GM12878 (cell line): ENCODE results near the gene HTR3A. TPM values are rescaled to one million over a fixed set of nuclear protein-coding genes. Genes with fewer than 3 reads are reported as not detected.

ENCODE experiments used
- ATAC-seq: fragments of 200-7000 bp; cut with Tn5 transposase; 3 replicates; pipeline ENCODE4 v1.9.1; 2020; ENCODE audit warnings: mild to moderate bottlenecking, moderate library complexity
- BruUV-seq: library from RNA; stranded (reverse); fragments of 400-500 nt; replicated peaks from 2 replicates; lab custom pipeline; 2021; lab: Mats Ljungman, UMichigan
- CTCF ChIA-PET: fragments of 300-600 bp; sonication (Branson Sonifier 250); formaldehyde crosslinking; extraction: SDS; loops from one replicate; lab custom pipeline; 2021; ENCODE audit warnings: inconsistent platforms; lab: Yijun Ruan, JAX
- POLR2A ChIA-PET: fragments of 350-600 bp; formaldehyde crosslinking; extraction: SDS; loops from one replicate; lab custom pipeline; 2021; ENCODE audit warnings: inconsistent platforms; lab: Charles Lee
- RAD21 ChIA-PET: fragments of 300-600 bp; sonication (Branson Sonifier 250); formaldehyde crosslinking; loops from one replicate; lab custom pipeline; 2023; ENCODE audit warnings: antibody characterized with exemption; ENCODE audit not compliant: unreplicated experiment; lab: Charles Lee
- SMC1A ChIA-PET: fragments of 300-600 bp; sonication (Branson Sonifier 250); formaldehyde crosslinking; loops from one replicate; lab custom pipeline; 2023; ENCODE audit not compliant: unreplicated experiment, uncharacterized antibody; lab: Charles Lee
- DNase-seq: peaks from one replicate; pipeline ENCODE4 v3.0.0-alpha.2; 2011; ENCODE audit warnings: low read depth, low spot score
- FAIRE-seq: peaks from 3 replicates; lab custom pipeline; 2011; peaks lifted over from hg19 to GRCh38; lab: Jason Lieb, UNC
- H2AFZ ChIP-seq: 2 replicates; pipeline ENCODE4 v1.6.0; 2011; ENCODE audit warnings: low read depth, low read length, control low read depth; ENCODE audit not compliant: control insufficient read depth
- H3K27ac ChIP-seq: 2 replicates; pipeline ENCODE4 v1.5.1; 2011; ENCODE audit warnings: control low read depth; ENCODE audit not compliant: control insufficient read depth, insufficient read depth
- H3K27me3 ChIP-seq, 2 experiments: replicated peaks in 1 of 2; 2 replicates each; pipeline versions ENCODE4 v1.6.0 to v1.6.1; 2011; ENCODE audit warnings: low read length in 1 of 2; ENCODE audit not compliant: control insufficient read depth in 2 of 2, insufficient read depth in 2 of 2
- H3K36me3 ChIP-seq, 2 experiments: 2 replicates each; pipeline ENCODE4 v1.5.1; 2011; ENCODE audit warnings: low read length in 1 of 2; ENCODE audit not compliant: control insufficient read depth in 2 of 2, insufficient read depth in 2 of 2
- H3K4me1 ChIP-seq: 2 replicates; pipeline ENCODE4 v1.6.1; 2011; ENCODE audit warnings: mild to moderate bottlenecking, low read length, moderate library complexity, mixed read lengths; ENCODE audit not compliant: control insufficient read depth, insufficient read depth
- H3K4me2 ChIP-seq: 2 replicates; pipeline ENCODE4 v1.6.0; 2011; ENCODE audit warnings: control low read depth; ENCODE audit not compliant: control insufficient read depth, insufficient read depth
- H3K4me3 ChIP-seq: fragments of 200-600 bp; sonication (generic); 2 replicates; pipeline ENCODE4 v1.5.1; 2016
- H3K79me2 ChIP-seq: 2 replicates; pipeline ENCODE4 v1.6.0; 2011; ENCODE audit warnings: low read length; ENCODE audit not compliant: control insufficient read depth, insufficient read depth
- H3K9ac ChIP-seq: 2 replicates; pipeline ENCODE4 v1.8.0; 2011; ENCODE audit warnings: low read length, control low read depth, mixed read lengths; ENCODE audit not compliant: control insufficient read depth, insufficient read depth
- H3K9me3 ChIP-seq: replicated peaks from 3 replicates; pipeline ENCODE4 v1.5.1; 2011; ENCODE audit warnings: mild to moderate bottlenecking, low read length; ENCODE audit not compliant: control insufficient read depth, insufficient read depth
- H4K20me1 ChIP-seq: 2 replicates; pipeline ENCODE4 v1.6.0; 2011; ENCODE audit not compliant: control insufficient read depth, insufficient read depth
- CBX3 ChIP-seq: fragments of 200-600 bp; sonication (generic); IDR thresholded peaks from 2 replicates; pipeline ENCODE4 v1.6.1; 2016; ENCODE audit warnings: low read depth, borderline replicate concordance
- CHD4 ChIP-seq: fragments of 200-600 bp; sonication (generic); IDR thresholded peaks from 2 replicates; pipeline ENCODE4 v1.6.1; 2016; ENCODE audit warnings: mild to moderate bottlenecking
- CREB1 ChIP-seq: IDR thresholded peaks from 2 replicates; pipeline ENCODE4 v1.6.1; 2012; ENCODE audit warnings: low read depth, mild to moderate bottlenecking, inconsistent platforms
- EZH2 ChIP-seq: IDR thresholded peaks from 2 replicates; pipeline ENCODE4 v1.6.1; 2012; ENCODE audit warnings: low read depth, mild to moderate bottlenecking, control low read depth, inconsistent platforms, low read length, borderline replicate concordance; ENCODE audit not compliant: control insufficient read depth
- HDAC6 ChIP-seq: fragments of 200-600 bp; sonication (generic); IDR thresholded peaks from one replicate; pipeline ENCODE4 v1.8.0; 2017; ENCODE audit warnings: antibody characterized with exemption; ENCODE audit not compliant: unreplicated experiment
- IRF4 ChIP-seq: IDR thresholded peaks from 2 replicates; pipeline ENCODE4 v1.6.1; 2011; ENCODE audit warnings: low read depth, low read length
- MTA3 ChIP-seq: IDR thresholded peaks from 2 replicates; pipeline ENCODE4 v1.6.1; 2012; ENCODE audit warnings: low read length, inconsistent platforms, borderline replicate concordance
- NR2C1 ChIP-seq: fragments of 450-650 bp; IDR thresholded peaks from 2 replicates; pipeline ENCODE4 v1.6.1; 2017; ENCODE audit warnings: antibody characterized with exemption, mild to moderate bottlenecking, moderate library complexity
- NR2F1 ChIP-seq: fragments of 450-650 bp; conservative IDR thresholded peaks from 2 replicates; pipeline ENCODE4 v1.6.1; 2017; ENCODE audit warnings: mild to moderate bottlenecking
- PAX8 ChIP-seq: fragments of 450-650 bp; IDR thresholded peaks from 2 replicates; pipeline ENCODE4 v1.6.1; 2017; ENCODE audit warnings: mild to moderate bottlenecking, moderate library complexity
- SUPT20H ChIP-seq: IDR thresholded peaks from 2 replicates; pipeline ENCODE4 v1.6.1; 2011; ENCODE audit warnings: low read depth, mild to moderate bottlenecking, low read length, moderate library complexity, borderline replicate concordance; ENCODE audit not compliant: control insufficient read depth
- SUZ12 ChIP-seq: fragments of 200-600 bp; sonication (generic); IDR thresholded peaks from one replicate; pipeline ENCODE4 v1.6.1; 2018; ENCODE audit warnings: antibody characterized with exemption, mild to moderate bottlenecking; ENCODE audit not compliant: unreplicated experiment
- TCF12 ChIP-seq: IDR thresholded peaks from 2 replicates; pipeline ENCODE4 v1.6.1; 2011; ENCODE audit warnings: low read depth, mild to moderate bottlenecking, low read length
- WGBS: methylation state at CpG from one replicate; pipeline ENCODE4 v1.1.6; 2016; ENCODE audit warnings: low lambda C conversion rate; ENCODE audit not compliant: insufficient replicate concordance, insufficient coverage; ENCODE audit errors: missing lambda C conversion rate; 5-methylcytosine and 5-hydroxymethylcytosine counted together
- in situ Hi-C: fragments of 300-500 bp; cut with MboI; formaldehyde crosslinking; loops from 9 replicates; pipeline ENCODE4 v1.14.3; 2018; ENCODE audit warnings: mixed read lengths
- intact Hi-C: fragments of 100-400 bp; cut with micrococcal nuclease; formaldehyde crosslinking; loops from one replicate; pipeline ENCODE4 v1.14.2; 2022; ENCODE audit not compliant: unreplicated experiment
- polyA plus RNA-seq, 11 experiments: library from polyadenylated mRNA; depleted of rRNA in 4 of 11; unstranded in 6 of 11; stranded (reverse) in 5 of 11; fragments of >200 nt; fragmentation: Nextera tagmentation in 4 of 11; fragmentation: Illumina TruSeq in 1 of 11; extraction: Ambion mirVana in 4 of 11; extraction: Trizol in 1 of 11; gene quantifications; 1 replicate in 1 of 11; 2 replicates in 10 of 11; pipeline versions ENCODE4 v1.2.1 to v1.2.3, GENCODE V29; 2011 to 2016; ENCODE audit warnings: inconsistent platforms in 2 of 11, missing spikeins in 2 of 11, low read depth in 1 of 11
- total RNA-seq, 4 experiments: library from RNA; depleted of rRNA in 3 of 4; stranded (reverse); fragments of >200 nt in 3 of 4; fragmentation: Illumina TruSeq in 1 of 4; extraction: Trizol in 1 of 4; gene quantifications; 2 replicates each; pipeline versions ENCODE4 v1.2.1 to v1.2.3, GENCODE V29; 2013 to 2021
- TF ChIP-seq, protein P1 (sequence below): fragments of 150-350 bp; IDR thresholded peaks from 2 replicates; pipeline ENCODE4 v1.6.1; 2016; ENCODE audit warnings: low read depth, low read length
- TF ChIP-seq, protein P2 (sequence below): IDR thresholded peaks from 2 replicates; pipeline ENCODE4 v1.6.1; 2012; ENCODE audit warnings: low read depth, low read length, improper control_type of control experiment
- TF ChIP-seq, protein P3 (sequence below): IDR thresholded peaks from 2 replicates; pipeline ENCODE4 v1.6.1; 2012; ENCODE audit warnings: low read depth, low read length, improper control_type of control experiment
- TF ChIP-seq, protein P4 (sequence below): fragments of 450-650 bp; IDR thresholded peaks from 2 replicates; pipeline ENCODE4 v1.6.1; 2016; ENCODE audit warnings: mild to moderate bottlenecking, moderate library complexity, borderline replicate concordance

HTR3A gene
- total and polyA plus RNA-seq, 10 of the 15 experiments (the other 5 are each of a cell fraction or from before 2014, with no cell fraction given), result not detected

DNA sequence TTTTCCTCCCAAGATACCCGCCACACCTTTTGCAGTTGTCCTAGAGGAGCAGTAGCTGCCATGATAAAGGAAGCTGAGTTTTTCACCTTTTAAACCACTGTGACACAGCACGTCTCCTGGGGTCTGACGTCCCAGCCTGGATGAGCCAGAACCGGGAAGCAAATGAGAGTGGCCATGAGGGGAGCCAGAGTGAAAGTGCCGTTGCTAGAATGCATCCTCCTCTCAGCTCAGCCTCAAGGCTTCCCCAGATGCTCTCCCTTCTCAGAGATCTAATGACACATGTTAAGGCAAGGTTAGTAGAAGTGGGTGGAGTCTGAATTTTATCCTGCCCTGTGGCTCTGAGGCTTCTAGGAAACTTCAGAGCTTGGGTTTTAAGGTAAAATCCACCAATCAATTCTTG, 23.4 kb upstream of the HTR3A start (continued):
- TF ChIP-seq, protein P1, sequence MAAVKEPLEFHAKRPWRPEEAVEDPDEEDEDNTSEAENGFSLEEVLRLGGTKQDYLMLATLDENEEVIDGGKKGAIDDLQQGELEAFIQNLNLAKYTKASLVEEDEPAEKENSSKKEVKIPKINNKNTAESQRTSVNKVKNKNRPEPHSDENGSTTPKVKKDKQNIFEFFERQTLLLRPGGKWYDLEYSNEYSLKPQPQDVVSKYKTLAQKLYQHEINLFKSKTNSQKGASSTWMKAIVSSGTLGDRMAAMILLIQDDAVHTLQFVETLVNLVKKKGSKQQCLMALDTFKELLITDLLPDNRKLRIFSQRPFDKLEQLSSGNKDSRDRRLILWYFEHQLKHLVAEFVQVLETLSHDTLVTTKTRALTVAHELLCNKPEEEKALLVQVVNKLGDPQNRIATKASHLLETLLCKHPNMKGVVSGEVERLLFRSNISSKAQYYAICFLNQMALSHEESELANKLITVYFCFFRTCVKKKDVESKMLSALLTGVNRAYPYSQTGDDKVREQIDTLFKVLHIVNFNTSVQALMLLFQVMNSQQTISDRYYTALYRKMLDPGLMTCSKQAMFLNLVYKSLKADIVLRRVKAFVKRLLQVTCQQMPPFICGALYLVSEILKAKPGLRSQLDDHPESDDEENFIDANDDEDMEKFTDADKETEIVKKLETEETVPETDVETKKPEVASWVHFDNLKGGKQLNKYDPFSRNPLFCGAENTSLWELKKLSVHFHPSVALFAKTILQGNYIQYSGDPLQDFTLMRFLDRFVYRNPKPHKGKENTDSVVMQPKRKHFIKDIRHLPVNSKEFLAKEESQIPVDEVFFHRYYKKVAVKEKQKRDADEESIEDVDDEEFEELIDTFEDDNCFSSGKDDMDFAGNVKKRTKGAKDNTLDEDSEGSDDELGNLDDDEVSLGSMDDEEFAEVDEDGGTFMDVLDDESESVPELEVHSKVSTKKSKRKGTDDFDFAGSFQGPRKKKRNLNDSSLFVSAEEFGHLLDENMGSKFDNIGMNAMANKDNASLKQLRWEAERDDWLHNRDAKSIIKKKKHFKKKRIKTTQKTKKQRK, result no peak
- TF ChIP-seq HDAC6 (no peak), PAX8 (no peak), NR2C1 (no peak), TCF12 (no peak), MTA3 (no peak), NR2F1 (no peak), CHD4 (no peak)

DNA sequence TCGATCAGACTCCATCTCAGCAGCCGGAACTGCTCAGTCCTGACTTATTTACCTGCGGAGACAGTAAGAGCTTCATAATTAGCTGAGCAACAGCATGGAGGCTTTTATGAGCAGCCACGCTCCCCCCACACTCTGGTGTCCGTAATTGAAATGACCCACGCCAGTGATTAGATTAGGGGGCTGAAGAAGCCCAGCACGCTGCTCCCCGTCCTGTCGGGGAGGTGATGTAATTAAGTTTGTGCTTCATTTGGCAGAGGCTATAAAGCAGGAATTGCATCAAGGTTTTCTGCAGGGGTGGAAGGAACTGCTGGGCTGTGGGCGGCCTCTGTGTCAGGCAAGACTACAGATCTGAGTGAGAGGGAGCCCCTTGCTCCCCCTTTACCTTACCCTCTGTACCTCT, 22.8 kb upstream of the HTR3A start:
- ChIA-PET POLR2A (no interaction called here), CTCF (no interaction called here), SMC1A (no interaction called here), RAD21 (no interaction called here)
- H3K27me3 ChIP-seq, result peaks cover 0 to 4% of the 10 kb centered on the region in 2 experiments; a peak in 3 of 4 replicates
- intact Hi-C loops (no loop called here), in situ Hi-C loops (no loop called here)
- no peak for DNase-seq
- no peaks in the 10 kb centered on the region for H4K20me1 ChIP-seq
- no peaks in the 10 kb centered on the region for H3K36me3 ChIP-seq
- H3K4me3 ChIP-seq, result no peak overlapping the region
- FAIRE-seq, result no peak
- H3K4me1 ChIP-seq, result no peaks in the 10 kb centered on the region
- WGBS, result 35% methylated on average over 10 of the region's 10 CpGs
- no peak overlapping the region for H3K4me2 ChIP-seq
- H3K9ac ChIP-seq, result no peak overlapping the region
- no peaks in the 10 kb centered on the region for H3K9me3 ChIP-seq
- H3K79me2 ChIP-seq, result no peaks in the 10 kb centered on the region
- no peak for ATAC-seq
- no TSS peak for BruUV-seq
- H3K27ac ChIP-seq, result no peak overlapping the region
- H2AFZ ChIP-seq, result no peak overlapping the region
- TF ChIP-seq CREB1 (no peak), SUZ12 (no peak), SUPT20H (no peak), CBX3 (no peak), PAX8 (no peak), EZH2 (no peak), IRF4 (no peak)
- TF ChIP-seq, protein P2, sequence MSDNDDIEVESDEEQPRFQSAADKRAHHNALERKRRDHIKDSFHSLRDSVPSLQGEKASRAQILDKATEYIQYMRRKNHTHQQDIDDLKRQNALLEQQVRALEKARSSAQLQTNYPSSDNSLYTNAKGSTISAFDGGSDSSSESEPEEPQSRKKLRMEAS, result no peak
- TF ChIP-seq, protein P3, sequence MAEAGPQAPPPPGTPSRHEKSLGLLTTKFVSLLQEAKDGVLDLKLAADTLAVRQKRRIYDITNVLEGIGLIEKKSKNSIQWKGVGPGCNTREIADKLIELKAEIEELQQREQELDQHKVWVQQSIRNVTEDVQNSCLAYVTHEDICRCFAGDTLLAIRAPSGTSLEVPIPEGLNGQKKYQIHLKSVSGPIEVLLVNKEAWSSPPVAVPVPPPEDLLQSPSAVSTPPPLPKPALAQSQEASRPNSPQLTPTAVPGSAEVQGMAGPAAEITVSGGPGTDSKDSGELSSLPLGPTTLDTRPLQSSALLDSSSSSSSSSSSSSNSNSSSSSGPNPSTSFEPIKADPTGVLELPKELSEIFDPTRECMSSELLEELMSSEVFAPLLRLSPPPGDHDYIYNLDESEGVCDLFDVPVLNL, result no peak
- TF ChIP-seq, protein P4, sequence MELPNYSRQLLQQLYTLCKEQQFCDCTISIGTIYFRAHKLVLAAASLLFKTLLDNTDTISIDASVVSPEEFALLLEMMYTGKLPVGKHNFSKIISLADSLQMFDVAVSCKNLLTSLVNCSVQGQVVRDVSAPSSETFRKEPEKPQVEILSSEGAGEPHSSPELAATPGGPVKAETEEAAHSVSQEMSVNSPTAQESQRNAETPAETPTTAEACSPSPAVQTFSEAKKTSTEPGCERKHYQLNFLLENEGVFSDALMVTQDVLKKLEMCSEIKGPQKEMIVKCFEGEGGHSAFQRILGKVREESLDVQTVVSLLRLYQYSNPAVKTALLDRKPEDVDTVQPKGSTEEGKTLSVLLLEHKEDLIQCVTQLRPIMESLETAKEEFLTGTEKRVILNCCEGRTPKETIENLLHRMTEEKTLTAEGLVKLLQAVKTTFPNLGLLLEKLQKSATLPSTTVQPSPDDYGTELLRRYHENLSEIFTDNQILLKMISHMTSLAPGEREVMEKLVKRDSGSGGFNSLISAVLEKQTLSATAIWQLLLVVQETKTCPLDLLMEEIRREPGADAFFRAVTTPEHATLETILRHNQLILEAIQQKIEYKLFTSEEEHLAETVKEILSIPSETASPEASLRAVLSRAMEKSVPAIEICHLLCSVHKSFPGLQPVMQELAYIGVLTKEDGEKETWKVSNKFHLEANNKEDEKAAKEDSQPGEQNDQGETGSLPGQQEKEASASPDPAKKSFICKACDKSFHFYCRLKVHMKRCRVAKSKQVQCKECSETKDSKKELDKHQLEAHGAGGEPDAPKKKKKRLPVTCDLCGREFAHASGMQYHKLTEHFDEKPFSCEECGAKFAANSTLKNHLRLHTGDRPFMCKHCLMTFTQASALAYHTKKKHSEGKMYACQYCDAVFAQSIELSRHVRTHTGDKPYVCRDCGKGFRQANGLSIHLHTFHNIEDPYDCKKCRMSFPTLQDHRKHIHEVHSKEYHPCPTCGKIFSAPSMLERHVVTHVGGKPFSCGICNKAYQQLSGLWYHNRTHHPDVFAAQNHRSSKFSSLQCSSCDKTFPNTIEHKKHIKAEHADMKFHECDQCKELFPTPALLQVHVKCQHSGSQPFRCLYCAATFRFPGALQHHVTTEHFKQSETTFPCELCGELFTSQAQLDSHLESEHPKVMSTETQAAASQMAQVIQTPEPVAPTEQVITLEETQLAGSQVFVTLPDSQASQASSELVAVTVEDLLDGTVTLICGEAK, result no peak
